NCI-H2081 treated with DMSO at 0.1 percent for 48 hours (cell line): ENCODE measurements around the gene CCDC60.

Experiments
- DNase-seq: peaks from one replicate; lab custom pipeline; 2025; lab: John Stamatoyannopoulos, UW

CCDC60 gene

DNA sequence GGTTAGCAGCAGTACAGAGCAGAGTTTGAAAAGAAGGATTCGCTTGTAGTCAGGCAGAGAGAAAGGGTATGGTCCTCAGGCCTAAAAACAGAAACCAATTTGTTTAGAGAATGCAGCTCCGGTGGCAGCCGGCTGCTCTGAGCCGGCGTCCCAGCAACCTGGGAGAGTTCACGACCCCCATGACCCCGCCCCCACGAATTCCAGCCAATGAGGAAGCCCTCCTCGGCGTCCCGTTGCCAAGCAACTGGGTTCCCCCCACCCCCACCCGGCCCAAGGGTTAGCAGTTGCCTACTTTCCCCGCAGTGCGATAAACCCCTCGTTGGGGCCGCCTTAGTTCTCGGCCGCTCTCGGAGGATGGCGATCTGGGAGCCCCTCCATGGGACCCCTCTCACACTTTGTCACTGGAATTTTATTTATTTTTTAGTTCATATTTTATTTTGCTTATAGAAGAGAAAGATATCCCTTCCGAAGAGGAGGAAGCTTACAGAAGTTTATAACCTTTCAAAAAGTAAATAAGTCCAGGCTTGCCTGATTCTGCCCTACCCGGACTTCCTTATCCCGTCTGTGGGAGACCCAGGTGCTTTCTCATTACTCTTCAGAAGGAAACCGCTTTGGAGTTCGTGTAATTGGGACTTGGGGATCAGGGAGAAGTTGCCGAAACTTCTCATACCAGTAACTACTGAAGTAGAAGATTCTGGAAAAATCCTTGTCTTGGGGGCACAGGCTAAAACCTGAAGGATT lies at the start of gene CCDC60:
Gene CCDC60 (plus strand): TSS at position 300 of the 741 bp plus-strand sequence. CDS start 448 bp downstream, outside the sequence.
- DNase-seq, result no peak

DNA sequence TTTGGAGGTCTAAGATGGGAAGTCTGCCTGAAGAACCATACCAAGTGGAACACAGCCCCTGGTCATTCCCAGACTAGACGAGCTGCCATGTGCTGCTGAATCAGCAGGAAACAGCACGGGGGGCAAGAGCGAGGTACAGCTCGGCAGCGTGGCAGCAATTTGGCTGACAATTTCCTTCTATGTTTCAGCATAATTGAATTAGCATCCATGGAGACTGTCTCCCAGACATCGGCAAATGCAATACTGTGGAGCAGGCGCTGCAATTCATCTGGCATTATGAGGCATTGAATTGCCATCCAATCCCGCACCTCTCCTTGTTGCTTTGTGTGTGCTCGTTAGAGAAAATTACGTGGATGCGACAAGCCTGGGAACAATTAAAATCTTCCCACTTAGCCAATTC lies 46.0 kb upstream of the CCDC60 start:
- no peak for DNase-seq

GRCh38 chr12:119292893-119293630 lies 41.5 kb upstream of the CCDC60 start:
- no peak for DNase-seq

DNA sequence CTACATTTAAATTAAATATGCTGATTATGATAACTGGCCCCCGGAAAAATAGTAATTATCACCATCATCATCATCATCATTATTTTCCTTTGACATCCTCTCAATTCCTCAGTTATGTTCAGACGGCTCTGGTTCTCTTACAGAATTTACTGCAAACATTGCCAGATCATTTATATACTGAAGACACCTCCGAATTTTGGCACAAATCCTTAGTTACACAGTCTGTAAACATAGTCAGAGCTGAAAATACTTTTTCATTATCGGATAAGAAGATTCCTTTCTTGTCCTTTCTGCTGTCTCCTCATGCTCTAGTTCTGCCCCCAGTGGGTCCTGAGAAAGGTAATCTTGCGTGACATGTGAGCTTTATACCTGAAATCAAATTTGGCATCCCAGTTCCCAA lies 40.3 kb upstream of the CCDC60 start:
- DNase-seq, result no peak

GRCh38 chr12:119296535-119296934 lies 38.0 kb upstream of the CCDC60 start:
- DNase-seq, result no peak

DNA sequence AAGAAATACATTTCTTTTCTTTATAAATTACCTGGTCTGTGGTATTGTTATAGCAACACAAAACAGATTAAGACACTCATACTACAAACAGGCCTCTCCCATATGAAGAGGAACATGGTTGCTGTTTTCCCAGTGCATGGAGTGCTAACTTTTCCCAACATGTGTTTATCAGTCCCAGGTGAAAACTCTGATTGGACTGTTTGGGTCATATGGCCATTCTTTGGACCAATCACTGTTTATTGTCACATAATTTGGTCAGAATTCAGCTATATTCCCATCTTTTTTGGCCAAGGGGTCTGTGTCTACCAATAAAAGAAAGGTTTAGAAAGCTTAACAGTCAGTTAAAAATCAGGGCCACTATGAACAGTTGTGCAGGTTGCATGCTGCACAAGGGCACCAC lies 35.4 kb upstream of the CCDC60 start:
- DNase-seq, result no peak

DNA sequence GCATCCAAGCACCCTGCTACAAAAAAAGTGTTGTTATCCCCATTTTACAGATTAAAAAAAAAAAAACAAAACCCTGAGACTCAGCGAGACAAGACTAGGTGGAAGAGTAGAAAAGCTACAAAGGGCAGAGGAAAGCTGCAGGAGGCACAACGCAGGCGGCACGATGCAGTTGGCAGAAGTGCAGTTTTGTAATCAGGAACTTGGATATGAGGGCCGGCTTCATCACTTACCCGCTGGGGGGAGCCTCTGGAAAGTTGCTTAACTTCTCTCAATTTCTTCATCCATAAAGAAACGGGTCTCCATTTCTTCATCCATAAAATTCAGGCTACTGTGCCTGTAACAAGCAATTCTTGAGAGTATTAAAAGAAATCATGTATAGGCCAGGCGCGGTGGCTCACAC lies 33.1 kb upstream of the CCDC60 start:
- no peak for DNase-seq

GRCh38 chr12:119302451-119303080 lies 32.0 kb upstream of the CCDC60 start:
- no peak for DNase-seq

DNA sequence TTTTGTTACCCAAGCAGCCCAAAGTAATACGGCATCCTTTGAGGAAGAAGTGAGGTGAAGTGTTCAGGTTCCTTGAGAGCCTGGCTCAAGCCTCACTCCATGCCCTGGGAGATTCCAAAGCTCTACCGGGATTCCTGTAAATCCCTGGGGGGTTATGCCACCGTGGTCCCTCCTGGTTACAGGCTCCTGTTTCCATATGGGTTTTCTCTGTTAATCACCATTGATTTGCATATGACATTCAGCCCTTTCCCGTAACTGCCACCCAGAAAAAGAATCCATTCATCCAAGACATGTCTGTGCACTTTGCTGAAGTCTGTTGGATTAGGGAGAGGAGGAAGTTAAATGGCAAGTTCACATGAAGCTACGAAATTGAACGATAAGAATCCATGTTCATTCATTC lies 27.9 kb upstream of the CCDC60 start:
- no peak for DNase-seq

- DNase-seq, result no peak
Measured at GRCh38 chr12:119307747-119308146, 26.8 kb upstream of the CCDC60 start.

DNA sequence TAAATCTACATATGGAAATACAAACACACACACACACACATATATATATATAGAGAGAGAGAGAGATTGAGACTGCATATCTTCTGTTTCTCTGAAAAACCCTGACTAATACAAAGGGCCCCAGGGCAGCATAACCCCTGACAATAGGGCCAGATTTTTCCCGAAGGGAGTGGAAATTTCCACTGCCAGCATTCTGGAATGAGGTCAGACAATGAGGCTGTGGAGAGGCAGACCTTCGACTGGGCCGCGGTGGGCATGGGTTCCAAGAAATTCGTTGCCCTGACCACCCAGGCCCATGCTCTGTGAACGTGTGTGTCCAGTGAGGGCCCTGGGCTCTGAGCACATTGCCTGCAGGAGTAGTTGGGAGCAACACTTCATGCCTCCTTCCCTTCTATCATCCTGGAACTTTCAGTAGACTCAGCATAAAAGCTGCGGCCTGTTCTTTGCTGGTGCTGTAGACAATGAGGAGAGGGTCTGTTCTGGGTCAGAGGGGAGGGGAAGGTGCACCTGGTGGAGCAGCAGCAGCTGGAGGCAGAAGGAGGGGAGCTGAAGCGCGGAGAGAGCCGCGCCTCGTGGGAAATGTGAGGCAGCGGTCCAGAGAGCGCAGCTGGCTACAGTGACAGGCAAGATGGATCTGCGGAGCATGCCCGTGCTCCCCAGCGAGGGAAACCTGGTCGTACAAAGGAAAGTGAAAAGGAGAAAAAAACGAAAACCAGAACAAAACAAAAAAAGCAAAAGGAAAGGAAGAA lies 25.6 kb upstream of the CCDC60 start:
- DNase-seq, result no peak

GRCh38 chr12:119311878-119312277 lies 22.7 kb upstream of the CCDC60 start:
- DNase-seq, result no peak

DNA sequence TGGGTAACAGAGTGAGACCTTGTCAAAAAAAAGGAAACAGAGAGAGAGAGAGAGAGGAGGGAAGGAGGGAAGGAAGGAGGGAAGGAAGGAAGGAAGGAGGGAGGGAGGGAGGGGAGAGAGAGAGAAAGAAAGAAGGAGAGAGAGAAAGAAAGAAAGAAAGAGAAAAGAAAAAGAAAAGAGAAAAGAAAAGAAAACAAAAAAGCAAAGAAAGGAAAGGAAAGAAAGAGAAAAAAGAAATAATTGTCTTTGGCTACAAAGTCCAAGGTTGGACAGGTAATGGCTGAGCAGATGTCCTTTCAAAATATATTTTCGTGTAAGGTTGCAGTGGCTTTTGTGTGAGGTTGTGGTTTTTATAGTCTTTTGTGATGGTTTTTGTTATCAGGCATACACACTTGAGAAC lies 21.6 kb upstream of the CCDC60 start:
- DNase-seq, result no peak

DNA sequence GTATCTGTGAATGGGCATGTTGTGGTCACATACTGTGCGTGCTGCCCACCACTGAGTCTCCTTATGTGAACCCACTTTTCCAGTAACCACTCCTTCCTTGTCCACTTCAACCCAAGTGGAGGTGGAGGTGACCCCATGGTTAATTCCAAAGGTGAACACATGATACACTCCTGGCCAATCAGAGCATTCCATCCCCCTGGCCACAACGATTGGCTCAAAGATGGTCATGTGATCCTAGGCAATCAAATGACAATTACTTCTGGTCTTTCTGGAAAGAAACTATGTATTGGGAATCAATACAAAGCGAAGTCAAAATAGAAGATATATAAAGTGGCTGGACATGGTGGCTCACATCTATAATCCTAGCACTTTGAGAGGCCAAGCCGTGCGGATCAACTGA lies 20.2 kb upstream of the CCDC60 start:
- DNase-seq, result no peak

- no peak for DNase-seq
Measured at GRCh38 chr12:119319638-119320037, 14.9 kb upstream of the CCDC60 start.

DNA sequence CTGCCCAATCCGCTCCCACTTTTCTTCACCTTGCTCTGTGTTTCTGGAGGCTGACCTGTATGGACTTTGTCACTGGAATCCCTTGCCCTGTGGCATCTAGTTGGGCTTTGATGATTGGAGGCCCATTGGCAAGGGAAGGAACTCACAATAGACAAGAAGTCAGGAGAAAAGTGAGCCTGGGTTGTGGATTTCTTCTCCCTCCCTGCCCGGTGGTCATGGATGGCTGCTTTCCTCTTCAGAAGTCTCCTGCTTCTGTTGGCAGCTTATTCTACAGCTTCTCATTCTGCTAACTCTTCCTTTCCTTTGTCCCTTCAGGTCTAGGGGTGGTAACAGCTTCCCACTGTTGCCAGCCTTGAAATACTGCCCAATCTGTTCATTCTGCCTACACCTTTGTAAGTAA lies 13.9 kb upstream of the CCDC60 start:
- no peak for DNase-seq

GRCh38 chr12:119322301-119322723 lies 12.2 kb upstream of the CCDC60 start:
- no peak for DNase-seq

- no peak for DNase-seq
Measured at GRCh38 chr12:119325813-119326212, 8.7 kb upstream of the CCDC60 start.

GRCh38 chr12:119326341-119326740 lies 8.2 kb upstream of the CCDC60 start:
- no peak for DNase-seq

- no peak for DNase-seq
Measured at GRCh38 chr12:119327471-119327870, 7.1 kb upstream of the CCDC60 start.

DNA sequence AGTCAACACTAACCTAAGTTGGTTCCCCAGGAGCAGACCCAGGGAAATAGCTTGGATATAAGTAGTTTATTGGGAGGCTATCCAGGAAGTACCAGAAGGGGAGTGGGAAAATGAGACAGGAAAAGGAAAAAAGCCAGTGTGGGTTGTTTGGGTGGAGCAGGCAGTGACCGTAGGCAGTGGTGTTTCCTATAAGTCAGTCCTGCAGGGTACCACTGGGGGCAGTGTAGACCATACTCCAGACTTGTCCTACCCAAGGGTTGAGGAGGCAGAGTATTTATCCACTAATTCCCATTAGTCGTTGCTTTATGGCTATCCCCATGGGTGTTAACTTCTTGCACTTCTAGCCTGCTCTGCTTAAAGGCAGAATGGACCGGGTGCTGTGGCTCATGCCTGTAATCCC lies 6.4 kb upstream of the CCDC60 start:
- no peak for DNase-seq

GRCh38 chr12:119338593-119339363 lies 4.2 kb downstream of the CCDC60 start:
- DNase-seq, result no peak
